ENCODE data around the gene SNCG.
A peak's percentile ranks its signal among the peaks of the same experiment; 100 is the strongest.
"Not testable (repeated sequence)": the region's sequence is repeated elsewhere in the genome, so short reads cannot be mapped to it uniquely, and the experiment has no call there.

SNCG gene

DNA sequence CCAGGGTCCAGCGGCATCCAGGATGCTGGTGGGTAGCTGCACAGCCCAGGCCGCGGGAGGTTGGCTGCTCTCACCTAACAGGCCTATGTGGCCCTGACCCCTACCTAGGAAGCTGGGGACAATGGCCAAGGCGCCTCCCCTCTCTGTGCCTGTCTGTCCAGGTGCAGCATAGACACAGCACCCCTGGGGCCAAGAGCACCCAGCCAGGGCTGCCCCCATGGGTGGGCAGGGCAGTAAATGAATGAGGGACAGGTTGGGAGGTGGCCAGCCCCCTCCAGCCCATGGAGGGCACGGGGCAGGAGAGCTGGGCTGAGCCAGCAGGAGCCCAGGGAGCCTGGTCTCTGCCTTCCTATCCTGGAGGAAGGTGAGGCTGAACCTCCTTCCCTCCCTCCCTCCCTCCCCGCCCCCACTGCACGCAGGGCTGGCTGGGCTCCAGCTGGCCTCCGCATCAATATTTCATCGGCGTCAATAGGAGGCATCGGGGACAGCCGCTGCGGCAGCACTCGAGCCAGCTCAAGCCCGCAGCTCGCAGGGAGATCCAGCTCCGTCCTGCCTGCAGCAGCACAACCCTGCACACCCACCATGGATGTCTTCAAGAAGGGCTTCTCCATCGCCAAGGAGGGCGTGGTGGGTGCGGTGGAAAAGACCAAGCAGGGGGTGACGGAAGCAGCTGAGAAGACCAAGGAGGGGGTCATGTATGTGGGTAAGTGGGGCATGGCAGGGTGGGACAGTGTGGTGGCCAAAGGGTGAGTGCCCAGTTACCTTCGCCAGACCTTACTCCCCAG lies at the start of gene SNCG:
SNCG (plus strand) TSS at position 484 of the 785 bp plus-strand sequence; CDS start at position 583, 99 bp downstream.
- DNase-seq = peak in 1 of 2 experiments; percentile 15

DNA sequence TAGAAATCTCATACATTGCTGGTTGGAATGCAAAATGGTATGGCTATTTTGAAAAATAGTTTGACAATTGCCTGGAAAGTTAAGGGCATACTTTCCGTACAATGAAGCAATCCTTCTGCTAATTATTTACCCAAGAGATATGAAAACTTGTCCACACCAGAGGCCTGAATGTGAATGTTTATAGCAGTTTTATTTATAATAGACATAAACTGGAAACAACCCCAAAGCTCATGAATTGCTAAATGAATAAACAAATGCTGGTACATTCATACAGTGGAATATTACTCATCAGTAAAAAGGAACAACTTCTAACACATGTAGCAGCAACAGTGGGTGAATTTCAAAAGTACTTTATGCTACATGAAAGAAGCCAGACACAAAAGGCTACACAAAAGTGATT lies 43.7 kb upstream of the SNCG start:
- no peak for DNase-seq

DNA sequence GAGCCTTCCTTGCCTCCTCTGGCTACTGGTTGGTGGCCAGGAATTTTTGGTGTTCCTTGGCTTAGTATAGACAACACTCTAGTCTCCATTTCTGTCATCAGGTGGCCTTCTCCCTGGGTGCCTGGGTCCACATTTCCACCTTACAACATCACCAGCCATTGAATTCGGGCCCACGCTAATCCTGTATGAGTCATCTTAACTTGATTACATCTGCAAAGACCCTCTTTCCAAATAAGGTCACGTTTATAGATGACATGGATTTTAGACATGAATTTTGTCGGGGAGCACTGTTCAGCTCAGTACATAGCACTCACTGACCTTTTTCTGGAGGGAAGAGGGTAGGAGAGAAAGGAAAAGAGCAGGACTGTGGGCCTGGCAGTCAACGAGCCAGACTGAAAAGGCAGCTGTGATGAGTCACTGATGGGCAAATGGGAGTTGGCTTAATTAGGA lies 40.4 kb upstream of the SNCG start:
- DNase-seq = no peak

DNA sequence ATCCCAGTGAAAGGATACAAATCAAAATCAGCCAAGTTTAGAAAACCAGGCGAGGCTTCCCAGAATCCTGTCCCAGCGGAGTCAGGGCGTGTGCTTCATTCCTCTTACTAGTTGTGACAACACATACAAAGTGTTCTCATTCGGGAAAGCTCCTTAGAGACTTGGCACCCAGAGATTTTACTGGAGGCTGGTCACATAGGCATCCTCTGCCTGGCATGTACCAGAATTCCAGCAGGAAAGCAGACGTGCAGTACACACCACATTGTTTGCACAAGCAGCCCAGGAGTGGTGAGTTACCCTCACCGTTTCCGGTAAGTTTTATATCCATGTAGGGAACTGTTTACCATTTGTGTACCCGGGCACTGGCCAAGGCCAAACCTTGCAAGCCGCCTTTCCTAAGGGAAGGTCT lies 35.8 kb upstream of the SNCG start:
- DNase-seq = no peak

DNA sequence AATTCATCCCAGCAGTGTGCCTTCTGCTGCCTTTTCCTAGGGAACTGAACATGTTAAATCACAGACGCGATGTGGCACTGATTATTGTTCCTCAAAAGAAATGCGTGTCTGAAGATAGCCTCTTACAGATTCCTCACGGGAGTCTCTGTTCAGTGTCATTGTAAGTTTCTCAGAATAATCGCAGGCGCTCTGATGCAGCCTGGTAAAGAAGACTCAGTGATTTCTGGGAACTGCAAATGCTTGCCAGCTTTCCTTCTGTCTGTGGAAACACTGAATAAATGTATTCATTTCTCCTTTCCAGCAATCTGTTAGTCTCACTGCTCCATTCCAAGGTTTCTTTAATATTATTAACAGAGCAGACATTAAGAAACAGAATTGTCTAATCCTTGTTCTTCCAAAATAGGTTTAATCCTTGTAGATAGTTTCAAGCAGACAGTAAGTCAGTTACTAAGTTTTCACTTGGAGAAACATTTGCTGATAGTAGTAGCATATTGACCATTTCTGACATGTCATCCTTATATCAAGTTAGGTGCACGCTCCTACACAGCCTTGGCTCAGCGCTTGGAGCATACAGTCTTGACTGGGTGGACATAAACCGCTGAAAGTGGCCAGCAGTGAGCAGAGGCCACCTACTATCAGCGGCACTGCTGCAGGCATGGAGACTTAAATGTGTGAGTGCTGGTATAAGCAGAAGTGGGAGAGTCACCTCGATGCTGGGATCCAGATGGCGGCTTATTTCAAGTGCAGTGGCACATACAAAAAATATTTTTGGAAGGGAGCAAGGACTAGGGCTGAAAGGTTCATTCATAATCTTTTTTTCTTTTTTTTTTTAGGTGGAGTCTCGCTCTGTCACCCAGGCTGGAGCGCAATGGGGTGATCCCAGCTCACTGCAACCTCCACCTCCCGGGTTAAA lies 28.7 kb upstream of the SNCG start:
- no peak for DNase-seq

DNA sequence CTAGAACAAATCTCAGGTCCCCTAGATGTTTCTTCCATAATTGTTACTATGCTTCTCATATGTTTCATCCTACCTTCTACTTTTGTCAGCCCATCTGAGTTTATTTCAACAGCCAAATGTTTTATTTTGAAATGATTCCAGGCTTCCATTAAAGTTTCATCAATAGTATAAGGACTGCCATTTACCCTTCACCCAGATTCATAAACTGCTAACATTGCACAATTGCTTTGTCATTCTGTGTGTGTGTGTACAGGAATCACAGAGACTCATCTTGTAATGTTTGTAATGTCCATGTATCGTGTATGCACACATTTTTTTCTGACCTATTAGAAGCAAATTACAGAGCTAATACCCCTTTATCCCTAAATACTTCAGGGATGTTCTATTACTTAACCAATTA lies 26.5 kb upstream of the SNCG start:
- DNase-seq = no peak

DNA sequence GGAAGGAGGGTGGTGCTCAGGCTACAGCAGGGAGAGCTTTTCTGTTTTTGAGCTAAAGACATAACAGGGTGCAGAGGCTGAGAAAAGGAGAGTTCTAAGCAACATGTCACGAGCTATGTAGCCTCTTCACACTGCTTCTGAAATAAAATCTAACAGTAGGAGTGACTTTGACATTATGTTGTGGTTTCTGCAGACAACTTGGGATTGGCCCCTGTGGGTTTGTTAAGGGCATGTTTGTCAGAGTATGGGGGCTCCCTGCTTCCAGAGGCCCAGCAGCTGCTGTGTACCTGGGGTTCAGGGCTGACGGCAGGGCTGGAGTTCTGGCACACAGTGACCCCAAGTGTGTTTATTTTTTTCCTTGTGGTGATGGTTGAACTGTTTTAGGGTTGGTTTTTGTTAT lies 25.7 kb upstream of the SNCG start:
- DNase-seq = no peak

DNA sequence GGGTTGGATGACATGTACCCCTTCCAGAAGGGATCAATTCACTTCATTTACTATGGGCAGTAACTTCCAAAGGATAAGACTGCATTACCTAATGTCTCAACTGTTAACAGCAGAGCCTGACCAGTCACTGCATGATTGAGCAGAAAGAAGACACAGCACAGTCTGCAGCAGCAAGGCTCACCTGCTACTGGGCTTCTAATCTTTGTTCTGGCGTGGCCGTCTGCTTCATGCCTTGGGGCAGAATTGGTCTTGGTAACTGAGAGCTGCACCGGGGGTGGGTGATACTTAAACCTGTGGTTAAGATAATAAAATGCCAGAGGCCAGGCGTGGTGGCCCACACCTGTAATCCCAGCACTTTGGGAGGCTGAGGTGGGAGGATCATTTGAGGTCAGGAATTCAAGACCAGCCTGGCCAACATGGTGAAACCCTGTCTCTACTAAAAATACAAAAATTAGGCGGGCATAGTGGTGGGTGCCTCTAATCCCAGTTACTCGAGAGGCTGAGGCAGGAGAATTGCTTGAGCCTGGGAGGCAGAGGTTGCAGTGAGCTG lies 24.2 kb upstream of the SNCG start:
- DNase-seq = not testable (repeated sequence)

DNA sequence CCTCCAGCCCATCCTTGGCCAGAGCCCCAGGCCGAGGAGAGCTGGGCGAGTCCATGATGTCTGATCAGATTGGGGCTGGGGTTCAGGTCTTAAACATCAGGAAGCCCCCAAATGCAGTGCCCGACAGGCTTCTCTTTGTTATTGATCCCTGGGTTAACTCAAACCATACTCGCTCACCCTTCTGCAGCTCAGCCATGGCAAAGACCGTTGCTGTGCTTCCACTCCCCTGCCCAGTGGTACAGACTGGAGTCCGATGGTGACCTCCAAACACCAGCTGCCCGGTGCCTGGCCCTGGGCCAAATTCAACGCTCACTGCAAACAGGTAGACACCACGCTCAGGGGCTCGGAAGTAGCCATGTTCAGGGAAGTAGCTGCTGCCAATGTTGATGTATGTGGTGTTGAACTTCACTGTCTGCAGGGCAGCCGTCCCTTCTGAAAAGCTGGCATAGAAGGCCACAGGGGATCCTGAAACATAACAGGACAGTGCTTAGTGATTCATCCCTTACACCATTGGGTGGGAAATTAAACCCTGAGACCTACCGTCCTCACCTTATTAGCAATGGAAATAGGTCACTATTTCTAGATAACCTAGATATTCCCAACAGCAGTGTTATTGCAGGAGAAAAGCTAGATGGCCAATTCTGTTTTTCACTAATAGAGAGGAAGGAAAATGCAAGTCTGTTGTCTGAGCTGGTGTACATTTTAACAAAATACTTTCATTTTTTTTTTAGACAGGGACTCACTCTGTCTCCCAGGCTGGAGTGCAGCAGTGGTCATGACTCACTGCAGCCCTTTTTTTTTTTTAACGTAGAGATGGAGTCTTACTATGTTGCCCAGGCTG lies 21.5 kb upstream of the SNCG start:
- peak; percentile 18 to 48 for DNase-seq

DNA sequence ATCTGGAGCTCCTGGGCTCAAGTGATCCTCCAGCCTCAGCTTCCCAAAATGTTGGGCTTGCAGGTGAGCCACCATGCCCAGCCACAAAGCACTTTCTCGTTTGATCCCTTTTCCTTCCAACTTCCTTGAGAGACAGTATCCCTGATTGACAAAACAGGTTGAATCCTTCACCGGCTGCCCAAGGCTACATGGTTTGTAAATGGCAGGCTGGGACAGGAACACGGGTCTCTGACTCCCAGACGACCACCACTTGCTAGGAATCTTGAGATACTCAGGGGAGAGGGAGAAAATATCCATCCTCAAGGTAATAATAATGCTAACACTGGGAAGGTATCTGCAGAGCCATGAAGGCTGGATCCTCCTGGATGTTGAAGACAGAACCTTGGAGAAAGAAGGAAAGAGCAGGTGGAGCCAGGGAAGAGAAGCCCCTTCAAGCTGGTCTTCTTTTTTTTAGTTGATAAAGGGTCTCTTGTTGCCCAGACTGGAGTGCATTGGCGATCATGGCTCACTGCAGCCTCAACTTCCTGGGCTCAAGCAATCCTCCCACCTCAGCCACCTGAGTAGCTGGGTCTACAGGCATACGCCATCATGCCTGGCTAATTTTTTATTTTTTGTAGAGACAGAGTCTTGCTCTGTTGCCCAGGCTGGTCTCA lies 20.8 kb upstream of the SNCG start:
- DNase-seq = no peak

DNA sequence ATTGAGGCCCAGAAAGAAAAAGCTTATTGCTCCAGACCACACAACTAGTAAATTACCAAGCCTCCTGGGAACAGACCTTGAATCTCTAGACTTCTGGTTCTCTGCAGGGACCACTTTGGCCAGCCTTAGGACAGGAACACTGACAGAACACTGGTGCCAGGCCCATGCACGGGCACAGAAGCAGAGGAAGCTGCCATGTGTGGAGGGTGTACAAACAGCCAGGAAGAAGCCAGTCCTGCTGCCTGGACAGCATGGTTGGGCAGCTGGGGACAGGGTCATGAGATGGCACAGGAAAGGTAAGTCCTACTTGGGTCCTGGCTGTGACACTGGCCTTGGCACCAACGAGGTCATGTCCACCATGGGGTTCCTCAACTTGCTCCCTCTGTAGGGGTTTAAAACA lies 20.1 kb upstream of the SNCG start:
- DNase-seq = no peak

DNA sequence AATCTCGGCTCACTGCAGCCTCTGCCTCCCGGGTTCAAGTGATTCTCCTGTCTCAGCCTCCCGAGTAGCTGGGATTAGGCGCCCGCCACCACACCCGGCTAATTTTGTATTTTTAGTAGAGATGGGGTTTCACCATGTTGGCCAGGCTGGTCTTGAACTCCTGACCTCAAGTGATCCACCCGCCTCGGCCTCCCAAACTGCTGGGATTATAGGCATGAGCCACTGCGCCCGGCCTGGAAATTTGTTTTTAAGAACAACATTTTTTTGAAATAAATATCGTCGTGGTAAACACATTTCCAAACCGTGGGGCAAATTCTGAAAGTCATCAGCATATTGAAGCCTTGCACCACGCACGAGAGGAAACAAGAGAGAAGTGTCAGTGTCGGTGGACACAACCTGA lies 18.3 kb upstream of the SNCG start:
- DNase-seq = not testable (repeated sequence)

DNA sequence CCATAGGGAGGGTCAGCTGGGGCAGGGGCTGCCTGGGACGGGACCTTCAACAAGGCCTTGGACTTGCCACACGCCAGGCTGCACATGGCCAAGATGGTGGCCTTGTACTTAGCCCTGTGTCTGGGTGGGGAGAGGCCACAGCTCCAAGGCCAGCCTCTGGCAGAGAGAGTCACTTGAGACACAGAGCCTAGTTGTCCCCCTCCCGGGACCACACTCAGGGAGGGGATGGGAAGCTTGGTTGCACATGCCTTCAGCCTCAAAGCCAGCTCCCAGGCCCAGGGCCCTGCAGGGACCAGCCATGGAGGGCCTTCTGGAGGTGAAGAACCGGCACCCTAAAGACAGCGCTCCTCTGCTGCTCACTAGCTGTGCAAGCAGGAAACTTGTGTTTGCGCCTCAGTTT lies 17.7 kb upstream of the SNCG start:
- no peak for DNase-seq

DNA sequence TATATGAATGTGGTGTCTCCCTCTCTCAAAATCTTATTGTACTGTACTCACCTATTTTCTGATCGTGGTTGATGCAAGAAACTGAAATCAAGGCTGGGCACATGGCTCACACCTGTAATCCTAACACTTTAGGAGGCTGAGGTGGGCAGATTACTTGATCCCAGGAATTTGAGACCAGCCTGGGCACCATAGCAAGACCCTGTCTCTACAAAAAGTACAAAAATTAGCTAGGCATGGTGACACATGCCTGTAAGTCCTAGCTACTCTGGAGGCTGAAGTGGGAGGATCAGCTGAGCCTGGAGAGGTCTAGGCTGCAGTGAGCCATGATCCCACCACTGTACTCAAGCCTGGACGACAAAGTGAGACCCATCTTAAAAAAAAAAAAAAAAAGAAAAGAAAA lies 17.0 kb upstream of the SNCG start:
- DNase-seq = no peak

DNA sequence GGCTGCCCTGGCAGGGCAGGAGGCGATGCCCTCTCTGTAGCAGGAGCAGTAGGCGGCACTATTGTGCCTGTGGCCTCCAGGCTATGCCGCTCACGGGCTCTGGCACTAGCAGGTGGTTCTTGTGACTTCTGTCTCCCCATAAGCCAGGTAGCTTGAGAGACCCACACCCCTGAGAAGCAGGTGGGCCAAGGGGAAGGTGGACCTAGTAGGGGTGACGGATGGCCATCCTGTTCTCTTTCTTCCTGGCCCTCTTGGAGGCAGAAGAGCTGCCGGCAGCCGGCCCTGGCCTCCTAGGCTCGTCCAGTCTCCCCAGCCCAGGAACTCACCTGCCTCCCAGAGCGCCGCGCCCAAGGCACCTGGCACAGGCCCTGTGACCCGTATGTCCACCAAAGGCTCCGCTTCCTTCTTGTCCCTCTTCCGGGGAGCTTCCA lies 16.4 kb upstream of the SNCG start:
- no peak for DNase-seq

DNA sequence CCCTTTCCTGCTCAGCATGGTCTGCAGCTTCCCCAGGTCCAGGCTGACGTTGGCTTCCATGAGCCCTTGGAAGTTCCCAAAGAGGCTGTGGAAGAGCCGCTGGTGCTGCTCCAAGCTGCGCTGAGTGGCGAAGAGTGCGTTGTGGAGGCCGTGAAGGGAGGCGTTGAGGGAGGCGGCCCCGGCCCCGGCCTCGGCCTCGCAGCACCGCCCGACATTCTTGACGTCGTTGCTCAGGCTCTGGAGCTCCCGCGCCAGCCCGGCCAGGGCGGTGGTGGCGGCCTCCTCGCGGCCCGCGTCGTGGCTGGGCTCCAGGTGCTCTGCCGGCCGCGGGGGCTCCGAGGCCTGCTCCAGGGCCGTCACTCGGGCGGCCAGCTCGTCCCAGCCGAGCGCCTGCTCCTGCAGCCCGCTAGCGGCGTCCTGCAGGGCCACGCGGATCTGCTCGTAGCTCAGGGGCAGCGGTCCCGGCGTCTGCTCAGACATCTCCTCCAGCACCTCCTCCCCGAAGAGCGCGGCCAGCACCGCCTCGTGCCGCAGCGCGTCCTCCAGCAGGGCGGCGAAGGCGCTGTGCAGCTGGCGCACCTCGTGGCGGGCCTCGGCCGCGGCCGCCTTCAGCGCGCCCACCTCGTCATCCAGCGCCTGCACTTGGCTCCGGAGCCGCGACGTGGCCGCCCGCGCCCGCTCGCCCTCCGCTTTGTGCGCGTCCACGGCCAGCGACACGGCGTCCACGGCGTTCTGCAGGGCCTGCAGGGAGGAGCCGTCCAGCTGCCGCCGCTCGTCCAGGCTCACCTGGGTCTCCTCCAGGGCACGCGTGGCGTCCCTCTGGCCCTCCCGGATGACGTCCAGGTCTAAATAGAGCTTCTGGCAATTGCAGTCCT lies 15.7 kb upstream of the SNCG start:
- no peak for DNase-seq

DNA sequence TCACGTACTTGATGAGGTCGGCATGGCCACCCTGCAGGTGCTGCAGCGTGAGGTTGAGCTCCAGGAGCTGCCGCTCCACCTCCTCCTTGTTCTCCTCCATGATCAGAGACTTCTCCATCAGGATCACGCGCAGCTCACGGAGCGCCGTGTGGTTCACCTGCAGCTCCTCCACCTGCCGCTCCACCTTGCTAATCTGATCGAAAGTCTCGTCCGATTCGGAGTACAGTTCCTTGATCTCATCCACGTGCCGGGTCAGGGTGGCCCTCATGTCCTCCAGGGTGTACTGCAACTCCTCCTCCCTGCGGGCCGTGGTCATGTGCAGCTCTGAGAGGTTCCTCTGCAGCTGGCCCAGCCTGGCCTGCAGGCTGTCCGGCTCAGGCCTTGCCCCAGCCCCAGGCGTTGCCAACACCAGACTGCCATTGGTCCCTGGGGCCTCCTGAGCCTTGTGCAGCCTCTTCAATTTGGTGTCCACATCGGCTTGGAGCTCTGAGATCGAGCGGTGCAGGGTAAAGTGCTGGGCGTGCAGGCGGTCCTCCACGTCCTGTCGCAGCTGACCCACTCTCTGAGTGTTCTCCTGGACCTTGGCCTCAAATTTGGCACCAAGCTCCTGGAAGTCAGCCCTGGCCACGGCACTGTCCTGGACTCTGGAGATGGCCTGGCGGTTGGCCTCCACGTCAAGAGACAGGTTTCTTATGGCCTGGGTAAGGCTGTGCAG lies 14.9 kb upstream of the SNCG start:
- DNase-seq = no peak

DNA sequence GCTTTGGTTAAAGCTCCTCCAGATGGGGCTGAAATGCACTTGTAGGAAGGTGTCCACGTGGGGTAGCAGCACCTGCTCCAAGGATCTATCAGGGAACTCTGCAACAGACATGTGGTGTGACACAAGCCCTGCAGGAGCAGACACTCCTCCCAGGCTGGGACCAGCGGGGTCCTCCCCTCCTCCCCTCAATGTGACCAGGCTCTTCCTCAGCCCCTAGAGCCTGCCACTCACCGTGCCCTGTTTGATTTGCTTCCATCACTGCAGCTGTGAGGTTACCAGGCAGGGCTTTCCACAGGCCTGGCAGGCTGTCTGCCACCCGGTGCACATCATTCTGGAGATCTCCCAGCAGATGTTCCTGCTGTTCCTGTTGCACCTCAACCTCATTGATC lies 14.4 kb upstream of the SNCG start:
- DNase-seq = no peak

DNA sequence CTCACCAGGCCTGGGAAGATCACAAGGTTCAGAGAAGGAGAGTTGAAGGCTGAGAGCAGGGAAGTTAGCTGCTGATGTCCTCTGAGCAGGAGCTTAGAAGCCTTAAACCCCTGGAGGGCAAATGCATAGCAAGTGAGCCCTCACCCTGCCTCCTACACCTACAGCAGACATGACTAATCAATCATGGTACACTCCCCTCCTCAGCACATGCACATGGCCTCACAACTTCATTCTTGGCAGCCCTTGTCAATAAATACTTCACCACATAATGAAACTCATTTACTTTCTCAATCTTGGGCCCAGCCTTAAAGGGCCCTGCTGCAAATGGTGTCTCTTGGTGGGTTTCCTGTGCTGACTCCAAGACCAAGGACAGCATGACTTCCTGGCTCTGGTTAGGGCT lies 13.9 kb upstream of the SNCG start:
- no peak for DNase-seq

DNA sequence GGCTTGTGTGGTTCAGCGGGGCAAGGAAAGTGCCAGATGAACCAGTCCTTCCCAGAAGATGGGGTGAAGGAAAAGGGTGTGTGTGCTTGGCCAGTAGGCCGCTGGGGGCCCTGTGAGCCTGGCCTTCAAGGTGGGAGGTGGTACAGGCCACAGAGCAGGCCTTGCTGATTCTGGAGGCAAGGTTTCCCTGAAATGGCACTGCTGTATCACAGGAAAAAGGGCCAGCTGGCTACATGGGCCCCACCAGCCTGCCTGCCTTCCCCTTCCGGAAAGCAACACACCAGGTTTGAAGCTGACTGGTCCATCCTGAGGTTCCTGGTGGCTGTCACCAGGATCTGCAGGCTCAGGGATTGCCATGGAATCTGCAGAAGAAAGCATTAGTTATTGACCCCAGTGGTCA lies 13.5 kb upstream of the SNCG start:
- no peak for DNase-seq
